Astrocyte (in vitro differentiated cells and primary cell): Measurements from ENCODE around the gene KIF15. TPM values are rescaled to one million over a fixed set of nuclear protein-coding genes. Genes with fewer than 3 reads are reported as not detected.

Experiments
- DNase-seq: peaks from one replicate; pipeline ENCODE4 v3.0.0-alpha.2; 2010; ENCODE audit warnings: low read depth
- FAIRE-seq: peaks from 2 replicates; lab custom pipeline; 2011; peaks lifted over from hg19 to GRCh38; lab: Jason Lieb, UNC
- H2AFZ ChIP-seq: 2 replicates; pipeline ENCODE4 v1.6.0; 2012; ENCODE audit warnings: low read depth, low read length, inconsistent platforms
- H3K27ac ChIP-seq: 2 replicates; pipeline ENCODE4 v1.5.1; 2011; ENCODE audit warnings: low read depth, low read length, inconsistent platforms
- H3K27me3 ChIP-seq: 2 replicates; pipeline ENCODE4 v1.6.0; 2011; ENCODE audit warnings: low read length, inconsistent platforms; ENCODE audit not compliant: insufficient read depth
- H3K36me3 ChIP-seq: 2 replicates; pipeline ENCODE4 v1.5.1; 2011; ENCODE audit warnings: low read length, inconsistent platforms; ENCODE audit not compliant: insufficient read depth
- H3K4me1 ChIP-seq: 2 replicates; pipeline ENCODE4 v1.5.1; 2011; ENCODE audit warnings: low read length, inconsistent platforms; ENCODE audit not compliant: insufficient read depth
- H3K4me2 ChIP-seq: 2 replicates; pipeline ENCODE4 v1.6.0; 2012; ENCODE audit warnings: low read length, inconsistent platforms
- H3K4me3 ChIP-seq: 2 replicates; pipeline ENCODE4 v1.5.1; 2011; ENCODE audit warnings: low read depth, mild to moderate bottlenecking, low read length, inconsistent platforms; ENCODE audit not compliant: insufficient read depth
- H3K79me2 ChIP-seq: 2 replicates; pipeline ENCODE4 v1.6.0; 2012; ENCODE audit warnings: mild to moderate bottlenecking, low read length, inconsistent platforms; ENCODE audit not compliant: insufficient read depth
- H3K9ac ChIP-seq: 2 replicates; pipeline ENCODE4 v1.6.0; 2012; ENCODE audit warnings: mild to moderate bottlenecking, low read length, inconsistent platforms
- H3K9me3 ChIP-seq: 2 replicates; pipeline ENCODE4 v1.5.1; 2012; ENCODE audit warnings: low read depth, mild to moderate bottlenecking, low read length, inconsistent platforms; ENCODE audit not compliant: insufficient read depth
- H4K20me1 ChIP-seq: 2 replicates; pipeline ENCODE4 v1.6.0; 2012; ENCODE audit warnings: low read length, inconsistent platforms; ENCODE audit not compliant: insufficient read depth
- H3K27ac Mint-ChIP-seq: one replicate; pipeline ENCODE4 v1.8.0; 2021; ENCODE audit warnings: mild to moderate bottlenecking, mixed read lengths; ENCODE audit not compliant: unreplicated experiment
- H3K27me3 Mint-ChIP-seq: one replicate; pipeline ENCODE4 v1.8.0; 2021; ENCODE audit warnings: low read depth, mixed read lengths; ENCODE audit not compliant: unreplicated experiment
- H3K36me3 Mint-ChIP-seq: one replicate; pipeline ENCODE4 v1.8.0; 2021; ENCODE audit warnings: low read depth, mixed read lengths; ENCODE audit not compliant: unreplicated experiment
- H3K4me1 Mint-ChIP-seq: one replicate; pipeline ENCODE4 v1.8.0; 2021; ENCODE audit warnings: low read depth, mixed read lengths; ENCODE audit not compliant: unreplicated experiment
- H3K4me3 Mint-ChIP-seq: one replicate; pipeline ENCODE4 v1.8.0; 2021; ENCODE audit warnings: mild to moderate bottlenecking, moderate library complexity, mixed read lengths; ENCODE audit not compliant: unreplicated experiment
- H3K9me3 Mint-ChIP-seq: one replicate; pipeline ENCODE4 v1.8.0; 2021; ENCODE audit warnings: mild to moderate bottlenecking, mixed read lengths; ENCODE audit not compliant: unreplicated experiment
- CTCF ChIP-seq: IDR thresholded peaks from 2 replicates; pipeline ENCODE4 v1.5.1; 2011; ENCODE audit warnings: low read depth, mild to moderate bottlenecking, inconsistent platforms, low read length, moderate library complexity; ENCODE audit not compliant: insufficient read depth
- EZH2 ChIP-seq: IDR thresholded peaks from 2 replicates; pipeline ENCODE4 v1.6.1; 2012; ENCODE audit warnings: mild to moderate bottlenecking, low read length, inconsistent platforms; ENCODE audit not compliant: insufficient read depth
- total RNA-seq: library from RNA; stranded (reverse); gene quantifications from 2 replicates; pipeline ENCODE4 v1.2.1, GENCODE V29; 2021

The KIF15 gene
- total RNA-seq, 1 donor from 2014 or later, result 1.5 TPM

DNA sequence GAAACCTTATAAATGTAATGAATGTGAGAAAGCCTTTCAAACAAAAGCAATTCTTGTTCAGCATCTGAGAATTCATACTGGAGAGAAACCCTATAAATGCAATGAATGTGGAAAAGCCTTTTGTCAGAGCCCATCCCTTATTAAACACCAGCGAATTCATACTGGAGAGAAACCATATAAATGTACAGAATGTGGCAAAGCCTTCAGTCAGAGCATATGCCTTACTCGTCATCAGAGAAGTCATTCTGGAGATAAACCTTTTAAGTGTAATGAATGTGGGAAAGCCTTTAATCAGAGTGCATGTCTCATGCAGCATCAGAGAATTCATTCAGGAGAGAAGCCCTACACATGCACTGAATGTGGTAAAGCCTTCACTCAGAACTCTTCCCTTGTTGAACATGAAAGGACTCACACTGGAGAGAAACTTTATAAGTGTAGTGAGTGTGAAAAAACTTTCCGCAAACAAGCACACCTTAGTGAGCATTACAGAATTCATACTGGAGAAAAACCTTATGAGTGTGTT lies 26.9 kb upstream of the KIF15 start:
- H3K9me3 Mint-ChIP-seq, result peaks cover 54% of the 10 kb centered on the region
- no peaks in the 10 kb centered on the region for H3K4me1 Mint-ChIP-seq
- H3K27me3 ChIP-seq, result no peaks in the 10 kb centered on the region
- no peak overlapping the region for H2AFZ ChIP-seq
- FAIRE-seq, result no peak
- peaks cover 6% of the 10 kb centered on the region for H3K36me3 ChIP-seq
- H3K27ac ChIP-seq, result no peak overlapping the region
- no peaks in the 10 kb centered on the region for H4K20me1 ChIP-seq
- H3K4me1 ChIP-seq, result no peaks in the 10 kb centered on the region
- no peak overlapping the region for H3K4me3 ChIP-seq
- no peak overlapping the region for H3K4me2 ChIP-seq
- no peak overlapping the region for H3K9ac ChIP-seq
- H3K27me3 Mint-ChIP-seq, result no peaks in the 10 kb centered on the region
- H3K36me3 Mint-ChIP-seq, result peaks cover 37% of the 10 kb centered on the region
- H3K9me3 ChIP-seq, result peaks cover 48% of the 10 kb centered on the region
- H3K27ac Mint-ChIP-seq, result no peak overlapping the region
- no peak overlapping the region for H3K4me3 Mint-ChIP-seq
- DNase-seq, result no peak
- H3K79me2 ChIP-seq, result no peaks in the 10 kb centered on the region
- TF ChIP-seq CTCF, result no peak
- no peak for TF ChIP-seq EZH2

DNA sequence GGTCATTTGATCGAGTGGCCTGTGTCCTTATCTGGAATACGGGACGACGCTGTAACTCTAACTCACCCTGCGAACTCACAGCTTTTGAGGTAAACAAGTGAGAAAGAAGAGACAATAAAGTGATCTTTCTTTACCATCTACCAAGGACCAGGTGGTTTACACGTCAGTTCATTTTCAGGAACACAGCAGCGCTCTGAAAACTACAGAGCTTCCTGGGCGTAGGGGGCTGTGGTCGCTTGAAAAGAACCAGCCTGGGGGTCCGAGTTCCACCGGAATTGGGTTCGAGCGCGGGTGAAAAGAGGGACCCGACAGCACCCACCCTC lies 532 bp upstream of the KIF15 start:
- TF ChIP-seq CTCF, result no peak
- no peak for TF ChIP-seq EZH2
- H3K9ac ChIP-seq, result peak overlapping the region; percentile 84
- peaks cover 24% of the 10 kb centered on the region for H3K36me3 Mint-ChIP-seq
- H3K9me3 Mint-ChIP-seq, result peaks cover 27% of the 10 kb centered on the region
- H3K27ac Mint-ChIP-seq, result peak overlapping the region; percentile 86
- H3K36me3 ChIP-seq, result no peaks in the 10 kb centered on the region
- peak overlapping the region; percentile 96 for H3K4me3 ChIP-seq
- peaks cover 64% of the 10 kb centered on the region for H3K79me2 ChIP-seq
- no peaks in the 10 kb centered on the region for H3K4me1 ChIP-seq
- H3K4me1 Mint-ChIP-seq, result peaks cover 5% of the 10 kb centered on the region
- peaks cover 8% of the 10 kb centered on the region for H3K9me3 ChIP-seq
- H3K27me3 ChIP-seq, result no peaks in the 10 kb centered on the region
- H4K20me1 ChIP-seq, result no peaks in the 10 kb centered on the region
- no peak for DNase-seq
- H3K4me3 Mint-ChIP-seq, result peak overlapping the region; percentile 95
- peak overlapping the region; percentile 98 for H2AFZ ChIP-seq
- H3K27ac ChIP-seq, result peak overlapping the region; percentile 73
- H3K27me3 Mint-ChIP-seq, result no peaks in the 10 kb centered on the region
- H3K4me2 ChIP-seq, result peak overlapping the region; percentile 92
- FAIRE-seq, result no peak

DNA sequence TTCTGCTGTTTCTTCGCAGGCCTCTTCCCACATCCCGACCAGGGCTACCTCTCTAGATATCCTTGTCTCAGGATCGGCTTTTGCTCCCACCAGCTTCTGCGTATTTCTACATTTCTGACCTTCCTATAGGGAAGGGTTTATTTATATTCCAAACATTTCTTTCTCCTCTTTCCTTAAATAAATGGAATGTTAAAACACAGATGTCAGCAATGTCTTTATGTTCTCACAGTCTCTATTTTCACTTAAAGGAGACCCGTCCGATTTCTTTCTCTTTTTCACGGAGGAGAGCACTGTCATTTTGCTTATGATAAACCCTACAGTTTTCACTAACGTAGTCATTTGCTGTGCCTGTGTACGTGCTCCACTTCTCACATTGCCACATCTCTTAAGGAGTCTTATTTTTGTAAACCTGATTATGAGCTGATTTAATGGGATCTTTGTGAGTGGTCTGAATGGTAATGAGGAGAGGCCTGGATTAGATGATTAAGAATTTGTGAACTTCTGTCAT lies 630 bp downstream of the KIF15 start:
- peaks cover 23% of the 10 kb centered on the region for H3K36me3 Mint-ChIP-seq
- Histone ChIP-seq H3K4me1 (no peaks in the 10 kb centered on the region), H3K4me3 (peak overlapping the region; percentile 96), H3K9ac (peak overlapping the region; percentile 84), H3K9me3 (peaks cover 8% of the 10 kb centered on the region), H3K27me3 (no peaks in the 10 kb centered on the region), H3K36me3 (no peaks in the 10 kb centered on the region), H3K79me2 (peaks cover 66% of the 10 kb centered on the region), H2AFZ (peak overlapping the region; percentile 98), H3K4me2 (peak overlapping the region; percentile 92), H4K20me1 (no peaks in the 10 kb centered on the region), H3K27ac (peak overlapping the region; percentile 67)
- TF ChIP-seq CTCF (no peak), EZH2 (no peak)
- peak overlapping the region; percentile 95 for H3K4me3 Mint-ChIP-seq
- H3K4me1 Mint-ChIP-seq, result peaks cover 5% of the 10 kb centered on the region
- peaks cover 24% of the 10 kb centered on the region for H3K9me3 Mint-ChIP-seq
- DNase-seq (peak; percentile 1), FAIRE-seq (no peak)
- no peaks in the 10 kb centered on the region for H3K27me3 Mint-ChIP-seq
- peak overlapping the region; percentile 47 for H3K27ac Mint-ChIP-seq
